HG03460 (cell line): ENCODE results near the gene ILDR2.

ENCODE experiments used
- ATAC-seq: cut with Tn5 transposase; IDR thresholded peaks from one replicate; pipeline ENCODE4 v1.9.1; 2021; ENCODE audit not compliant: unreplicated experiment

The ILDR2 gene

DNA sequence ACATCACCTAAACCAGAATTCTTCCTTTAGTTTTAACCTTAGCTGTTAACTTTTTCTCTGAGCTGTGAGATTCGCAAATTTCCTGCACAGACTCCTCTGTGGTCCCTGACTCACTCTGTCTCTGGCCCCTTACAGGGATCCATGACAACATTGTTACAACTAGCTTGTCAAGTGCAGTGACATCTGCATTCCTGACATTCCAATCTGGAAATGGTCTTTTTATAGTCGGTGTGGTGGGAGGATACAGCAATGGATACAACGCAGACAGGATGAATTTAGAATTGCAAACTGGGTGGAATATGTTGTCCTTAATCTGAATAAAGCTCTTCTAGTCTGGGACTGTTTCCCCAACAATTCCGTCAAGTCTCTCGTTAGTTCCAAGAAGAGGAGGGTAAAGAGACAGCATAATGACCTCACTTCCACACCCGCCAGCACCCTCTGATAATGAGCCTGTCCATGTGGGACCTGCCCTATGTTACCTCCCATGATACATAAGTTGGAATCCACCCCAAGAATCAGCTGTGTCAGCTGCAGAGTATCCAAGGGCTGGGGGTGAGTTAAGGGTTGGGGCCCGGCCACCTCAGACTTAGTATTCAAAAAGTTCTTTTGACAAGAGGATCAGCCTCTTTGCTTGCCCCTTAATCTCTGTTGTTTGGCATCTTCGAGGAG is 49.4 kb downstream of the ILDR2 start:
- ATAC-seq: no peak

DNA sequence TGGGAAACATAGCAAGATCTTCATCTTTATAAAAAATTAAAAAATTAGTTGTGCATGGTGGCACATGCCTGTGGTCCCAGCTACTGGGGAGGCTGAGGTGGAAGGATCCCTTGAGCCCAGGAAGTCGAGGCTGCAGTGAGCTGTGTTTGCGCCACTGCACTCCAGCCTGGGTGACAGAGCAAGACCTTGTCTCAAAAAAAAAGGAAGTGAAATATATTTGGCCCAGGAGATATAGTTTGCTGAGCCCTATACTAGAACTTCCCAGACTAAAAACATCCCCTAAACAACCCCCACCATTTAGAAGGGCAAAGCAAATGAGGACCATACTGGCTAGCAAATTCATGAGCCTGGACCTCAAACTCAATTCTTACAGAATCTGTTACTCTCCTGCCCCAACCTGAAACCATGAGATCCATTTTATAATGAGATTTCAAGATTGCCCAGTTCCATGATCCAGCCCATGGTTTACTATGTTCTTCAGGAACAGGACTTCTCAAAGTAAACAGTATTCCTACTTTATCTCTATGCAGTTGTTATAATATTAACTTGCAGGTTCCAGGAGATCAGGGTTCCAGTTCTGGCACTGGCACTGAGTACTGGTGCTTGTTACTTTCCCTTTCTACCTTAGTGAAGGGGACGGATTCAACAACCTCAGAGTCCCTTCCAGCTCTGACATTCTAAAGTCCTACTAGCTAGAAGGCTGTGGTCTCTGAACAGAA is 50.4 kb downstream of the ILDR2 start:
- peak; percentile 73 for ATAC-seq

- ATAC-seq: no peak
Observed at GRCh38 chr1:166920561-166921475, 54.5 kb downstream of the ILDR2 start.

- no peak for ATAC-seq
Observed at GRCh38 chr1:166918956-166919316, 56.4 kb downstream of the ILDR2 start.

DNA sequence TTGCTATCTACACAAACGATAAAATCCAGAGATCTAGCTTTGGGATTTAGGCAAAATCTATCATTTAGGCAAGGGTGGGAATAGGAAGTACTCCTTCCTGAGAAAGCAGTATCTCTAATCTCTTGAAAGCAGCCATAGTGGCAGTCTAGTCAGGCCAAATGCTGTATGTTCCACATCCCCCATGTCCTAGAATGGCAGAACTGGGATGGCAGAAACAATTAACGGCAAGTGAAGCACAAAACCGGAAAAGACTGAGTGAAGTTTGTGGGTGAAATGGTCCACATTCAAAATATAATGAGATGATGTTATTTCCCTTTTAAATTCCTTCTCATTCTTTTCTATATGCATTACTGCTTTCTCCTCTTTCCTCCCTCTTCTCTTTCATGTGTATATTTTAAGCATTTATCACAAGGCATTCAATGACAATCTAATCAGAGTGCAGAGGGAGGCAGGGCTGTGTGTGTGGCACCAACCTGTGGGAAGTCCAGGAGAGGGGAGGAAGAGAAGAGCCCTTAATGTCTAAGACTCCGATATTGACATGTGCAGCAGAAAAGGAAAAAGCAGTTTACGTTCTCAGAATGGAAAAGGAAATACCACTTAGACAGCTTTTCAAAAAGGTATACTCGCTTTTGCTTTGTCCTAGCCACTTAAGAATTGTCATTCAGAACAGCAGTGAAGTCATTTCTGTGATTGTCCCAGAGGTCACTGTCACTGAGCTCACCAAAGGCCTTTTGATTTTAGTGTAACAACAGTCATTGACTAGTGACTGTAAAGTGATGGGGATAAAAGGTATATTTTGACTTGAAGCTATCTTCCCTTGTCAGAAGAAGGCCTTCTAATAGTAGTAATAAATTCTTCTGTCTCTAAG is 57.0 kb downstream of the ILDR2 start:
- ATAC-seq: no peak

DNA sequence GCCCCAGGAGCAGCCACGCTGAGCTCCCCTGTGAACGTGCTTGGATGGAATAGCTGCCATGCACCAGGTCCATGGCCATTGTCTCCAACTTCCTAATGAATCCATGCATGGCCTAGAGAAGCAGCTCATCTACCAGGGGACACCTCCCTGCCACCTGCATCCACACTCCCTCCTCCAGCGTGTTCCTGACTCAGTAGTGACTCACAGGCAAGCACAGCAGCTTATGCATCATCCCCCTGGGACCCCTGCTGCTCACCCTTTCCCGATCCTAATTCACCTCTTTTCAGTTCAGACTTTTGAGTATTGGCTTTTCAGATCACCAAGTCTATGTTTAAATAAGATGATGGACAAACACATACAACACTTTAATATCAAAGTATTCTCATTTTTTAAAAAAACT is 59.4 kb downstream of the ILDR2 start:
- no peak for ATAC-seq

GRCh38 chr1:166915042-166915441 is 60.3 kb downstream of the ILDR2 start:
- no peak for ATAC-seq

GRCh38 chr1:166914111-166914510 is 61.2 kb downstream of the ILDR2 start:
- no peak for ATAC-seq

GRCh38 chr1:166911624-166912023 is 63.7 kb downstream of the ILDR2 start:
- no peak for ATAC-seq

DNA sequence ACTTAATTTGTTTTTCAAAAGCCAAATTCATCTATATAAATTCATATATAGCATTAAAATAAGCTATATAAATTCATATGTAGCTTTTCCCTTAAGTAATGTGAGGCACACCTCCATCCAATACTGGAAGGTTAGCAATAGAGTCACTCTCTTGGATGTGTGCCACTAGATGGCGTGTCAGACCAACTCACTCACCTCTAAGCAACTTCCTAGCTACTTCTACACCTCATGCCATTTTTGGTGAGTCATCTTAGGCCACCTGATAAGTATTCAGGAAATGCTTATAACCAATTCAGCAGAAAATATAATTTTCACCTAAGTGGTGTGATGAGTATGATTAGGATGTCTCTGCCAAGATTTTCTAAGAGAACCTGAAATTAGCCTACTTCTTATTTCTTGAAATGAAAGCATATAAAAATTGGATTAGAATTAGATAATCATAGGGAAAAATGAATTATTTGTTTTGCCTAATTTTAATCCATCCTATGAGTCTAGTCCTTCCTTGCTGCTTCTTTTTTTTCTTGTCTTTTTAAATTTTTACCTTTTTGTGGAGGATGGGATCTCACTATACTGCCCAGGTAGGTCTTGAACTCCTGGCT is 64.8 kb downstream of the ILDR2 start:
- peak; percentile 95 for ATAC-seq

GRCh38 chr1:166908942-166909341 is 66.4 kb downstream of the ILDR2 start:
- no peak for ATAC-seq

DNA sequence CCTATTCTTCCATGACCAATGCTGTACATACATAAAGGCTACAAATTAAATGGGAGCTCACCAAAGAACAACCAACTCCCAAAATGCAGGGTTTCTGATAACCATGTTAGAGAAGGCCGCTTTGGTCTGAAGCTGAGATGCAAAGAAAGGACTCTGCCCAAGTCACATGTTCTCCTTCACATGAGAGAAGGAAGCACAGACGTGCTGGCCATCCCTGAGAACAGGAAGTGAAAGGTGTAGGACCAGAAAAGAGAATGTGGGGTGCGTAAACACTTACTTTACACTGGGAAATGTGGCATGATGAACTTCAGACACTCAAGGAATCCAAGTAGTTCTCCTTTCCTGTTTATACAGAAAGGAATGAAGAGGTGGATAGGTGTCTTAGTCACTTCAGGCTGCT is 67.6 kb downstream of the ILDR2 start:
- ATAC-seq: no peak

GRCh38 chr1:166907051-166907450 is 68.3 kb downstream of the ILDR2 start:
- ATAC-seq: no peak

DNA sequence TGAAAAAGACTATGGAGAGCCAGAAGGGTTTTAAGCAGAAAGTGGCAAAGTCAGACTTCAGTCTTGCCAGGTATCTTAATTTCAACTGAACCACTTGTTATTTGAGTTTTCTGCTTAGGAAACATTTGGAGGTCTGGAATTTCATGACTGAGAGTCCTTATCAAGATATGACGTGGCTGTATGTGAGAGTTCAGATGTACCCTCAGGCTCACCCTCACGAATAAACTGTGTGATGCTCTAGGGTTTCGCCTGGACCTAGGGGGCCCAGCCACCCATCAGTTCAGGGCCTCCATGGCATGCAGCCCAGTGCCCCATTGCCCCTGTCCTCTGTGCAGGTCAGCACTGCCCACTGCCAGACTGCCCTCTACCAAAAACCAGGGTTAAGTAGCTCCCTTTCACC is 68.7 kb downstream of the ILDR2 start:
- ATAC-seq: no peak

DNA sequence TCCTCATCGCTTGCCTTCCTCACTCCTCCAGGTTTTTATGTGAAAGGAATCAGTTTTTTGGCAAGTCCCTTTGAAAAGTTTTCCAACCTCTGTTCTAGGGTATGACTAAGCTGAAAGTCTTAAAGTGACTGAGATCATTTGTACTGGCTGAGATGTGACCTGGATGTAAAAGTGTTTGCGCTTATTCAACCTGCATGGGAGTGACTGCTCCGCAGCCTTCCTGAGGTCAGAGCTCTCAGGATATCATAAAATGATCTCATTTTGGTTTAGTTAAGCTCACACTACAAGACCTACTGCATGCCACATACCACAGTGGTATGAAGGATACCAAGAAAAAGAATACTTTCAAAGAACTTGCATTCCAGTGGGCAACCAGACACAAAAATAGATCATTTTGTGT is 69.4 kb downstream of the ILDR2 start:
- no peak for ATAC-seq

GRCh38 chr1:166905136-166905535 is 70.2 kb downstream of the ILDR2 start:
- no peak for ATAC-seq

- ATAC-seq: no peak
Observed at GRCh38 chr1:166903232-166903631, 72.1 kb downstream of the ILDR2 start.

DNA sequence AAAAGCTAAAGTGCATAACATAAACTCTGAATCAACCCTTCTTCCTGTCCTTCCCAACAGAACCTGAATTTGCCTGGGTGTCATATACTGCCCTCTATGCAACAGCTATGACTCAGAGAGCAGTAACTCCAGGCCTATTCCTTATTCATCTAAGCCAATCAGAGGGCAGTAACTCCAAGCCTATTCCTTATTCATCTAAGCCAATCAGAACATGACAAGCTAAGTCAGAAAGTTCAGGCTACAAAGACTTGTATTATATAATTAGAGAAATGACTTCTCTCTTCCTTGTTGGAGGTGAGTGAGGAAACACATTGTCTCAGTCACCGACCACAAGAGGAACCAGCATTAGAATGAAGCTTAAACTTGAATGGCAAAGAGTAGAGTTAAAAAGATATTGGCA is 73.1 kb downstream of the ILDR2 start:
- ATAC-seq: no peak

GRCh38 chr1:166900987-166901386 is 74.4 kb downstream of the ILDR2 start:
- ATAC-seq: no peak

DNA sequence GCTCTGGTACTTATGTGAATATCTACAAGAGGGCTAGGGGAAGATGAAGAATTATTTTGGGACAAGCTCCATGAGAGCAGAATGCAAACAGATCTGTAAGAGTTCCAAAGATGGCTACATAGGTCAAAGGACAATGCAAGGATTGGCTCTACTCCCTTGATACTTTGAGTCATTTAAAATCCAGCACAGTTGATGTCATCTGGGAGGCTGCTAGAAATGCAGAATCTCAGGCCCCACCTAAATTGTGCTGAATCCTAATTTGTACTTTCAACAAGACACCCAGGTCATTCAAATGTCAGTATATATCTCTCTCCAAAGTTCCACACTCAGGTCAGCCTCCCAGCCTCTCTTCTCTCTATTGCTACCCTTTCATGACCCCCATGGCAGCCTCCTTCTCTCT is 75.6 kb downstream of the ILDR2 start:
- ATAC-seq: no peak
